Epithelial cell of proximal tubule (primary cell): ENCODE data around the gene STARD6. TPM values are rescaled to one million over a fixed set of nuclear protein-coding genes. Genes with fewer than 3 reads are reported as not detected.

Experiments
- DNase-seq: peaks from one replicate; pipeline ENCODE4 v3.0.0-alpha.2; 2011; ENCODE audit warnings: low read depth
- H3K4me3 ChIP-seq: 2 replicates; pipeline ENCODE4 v1.5.1; 2011; ENCODE audit warnings: low read depth, mild to moderate bottlenecking, low read length
- CTCF ChIP-seq: conservative IDR thresholded peaks from 2 replicates; pipeline ENCODE4 v1.5.1; 2012; ENCODE audit warnings: low read depth, mild to moderate bottlenecking, low read length
- total RNA-seq: library from RNA; depleted of rRNA; stranded (reverse); fragments of >200 nt; gene quantifications from 2 replicates; pipeline ENCODE4 v1.2.3, GENCODE V29; 2015

The STARD6 gene
- total RNA-seq, 1 donor from 2014 or later = not detected

- DNase-seq = no peak
- no peak overlapping the region for H3K4me3 ChIP-seq
- TF ChIP-seq CTCF = no peak
These were observed 77.5 kb downstream of the STARD6 start for GRCh38 chr18:54280220-54280569.

GRCh38 chr18:54279477-54280219, 78.0 kb downstream of the STARD6 start:
- no peak overlapping the region for H3K4me3 ChIP-seq
- TF ChIP-seq CTCF = no peak
- DNase-seq = peak; percentile 97

GRCh38 chr18:54278615-54279014, 79.0 kb downstream of the STARD6 start:
- no peak for DNase-seq
- no peak overlapping the region for H3K4me3 ChIP-seq
- no peak for TF ChIP-seq CTCF

- TF ChIP-seq CTCF = no peak
- no peak for DNase-seq
- H3K4me3 ChIP-seq = no peak overlapping the region
These were observed 79.8 kb downstream of the STARD6 start for GRCh38 chr18:54277899-54278298.

Other genes starting within 250 kb of the STARD6 start
- 28.4 and 30.7 TPM in 2 replicates for gene MBD2, start 133.2 kb downstream of the STARD6 start, total RNA-seq
- 9.1 and 12.9 TPM in 2 replicates for gene POLI, start 88.3 kb downstream of the STARD6 start, total RNA-seq
- gene C18orf54, start within 50 bp of the STARD6 start, total RNA-seq = 6.4 and 12.9 TPM in 2 replicates
- not detected in 2 replicates for gene DYNAP, start 233.4 kb upstream of the STARD6 start, total RNA-seq